Neutrophil (primary cell): Measurements from ENCODE around the gene CCDC192.

ENCODE experiments used
- H3K27ac ChIP-seq: fragments of 200-600 bp; sonication (generic); 2 replicates; pipeline ENCODE4 v1.5.1; 2016; ENCODE audit warnings: mild to moderate bottlenecking, moderate library complexity
- H3K27me3 ChIP-seq: fragments of 200-600 bp; sonication (generic); 2 replicates; pipeline ENCODE4 v1.6.0; 2016; ENCODE audit warnings: mild to moderate bottlenecking
- H3K36me3 ChIP-seq: fragments of 200-600 bp; sonication (generic); 2 replicates; pipeline ENCODE4 v1.5.1; 2017
- H3K4me1 ChIP-seq, 2 experiments: fragments of 200-600 bp in 1 of 2; sonication (generic) in 1 of 2; 1 replicate in 1 of 2; 2 replicates in 1 of 2; pipeline versions ENCODE4 v1.5.1 to v1.6.1; 2013 to 2016; ENCODE audit warnings: low read depth in 1 of 2, low read length in 1 of 2, mild to moderate bottlenecking in 1 of 2, moderate library complexity in 1 of 2; ENCODE audit not compliant: control insufficient read depth in 1 of 2, insufficient read depth in 1 of 2
- H3K4me3 ChIP-seq, 2 experiments: fragments of 200-600 bp in 1 of 2; sonication (generic) in 1 of 2; 1 replicate in 1 of 2; 2 replicates in 1 of 2; pipeline ENCODE4 v1.5.1; 2013 to 2016; ENCODE audit warnings: low read depth in 1 of 2, low read length in 1 of 2, mild to moderate bottlenecking in 1 of 2, moderate library complexity in 1 of 2
- H3K9me3 ChIP-seq: fragments of 200-600 bp; sonication (generic); 2 replicates; pipeline ENCODE4 v1.5.1; 2016
- CTCF ChIP-seq: fragments of 200-600 bp; sonication (generic); IDR thresholded peaks from 2 replicates; pipeline ENCODE4 v1.5.1; 2016; ENCODE audit warnings: antibody characterized with exemption

Gene CCDC192

GRCh38 chr5:127806776-127807175 is 103.6 kb downstream of the CCDC192 start:
- Histone ChIP-seq H3K4me3 (no peak overlapping the region), H3K9me3 (no peaks in the 10 kb centered on the region), H3K27me3 (no peaks in the 10 kb centered on the region), H3K4me1 (peaks cover 8 to 9% of the 10 kb centered on the region in 2 experiments), H3K36me3 (no peaks in the 10 kb centered on the region), H3K27ac (no peak overlapping the region)
- no peak for TF ChIP-seq CTCF

- Histone ChIP-seq H3K27ac (no peak overlapping the region), H3K27me3 (no peaks in the 10 kb centered on the region), H3K9me3 (no peaks in the 10 kb centered on the region), H3K36me3 (no peaks in the 10 kb centered on the region), H3K4me1 (peaks cover 9 to 11% of the 10 kb centered on the region in 2 experiments), H3K4me3 (no peak overlapping the region)
- TF ChIP-seq CTCF, result no peak
Measured at GRCh38 chr5:127809533-127809932, 106.3 kb downstream of the CCDC192 start.

- Histone ChIP-seq H3K27me3 (no peaks in the 10 kb centered on the region), H3K27ac (no peak overlapping the region), H3K4me3 (no peak overlapping the region), H3K9me3 (no peaks in the 10 kb centered on the region), H3K36me3 (no peaks in the 10 kb centered on the region), H3K4me1 (peaks cover 9 to 11% of the 10 kb centered on the region in 2 experiments)
- no peak for TF ChIP-seq CTCF
Measured at GRCh38 chr5:127810017-127810416, 106.8 kb downstream of the CCDC192 start.

DNA sequence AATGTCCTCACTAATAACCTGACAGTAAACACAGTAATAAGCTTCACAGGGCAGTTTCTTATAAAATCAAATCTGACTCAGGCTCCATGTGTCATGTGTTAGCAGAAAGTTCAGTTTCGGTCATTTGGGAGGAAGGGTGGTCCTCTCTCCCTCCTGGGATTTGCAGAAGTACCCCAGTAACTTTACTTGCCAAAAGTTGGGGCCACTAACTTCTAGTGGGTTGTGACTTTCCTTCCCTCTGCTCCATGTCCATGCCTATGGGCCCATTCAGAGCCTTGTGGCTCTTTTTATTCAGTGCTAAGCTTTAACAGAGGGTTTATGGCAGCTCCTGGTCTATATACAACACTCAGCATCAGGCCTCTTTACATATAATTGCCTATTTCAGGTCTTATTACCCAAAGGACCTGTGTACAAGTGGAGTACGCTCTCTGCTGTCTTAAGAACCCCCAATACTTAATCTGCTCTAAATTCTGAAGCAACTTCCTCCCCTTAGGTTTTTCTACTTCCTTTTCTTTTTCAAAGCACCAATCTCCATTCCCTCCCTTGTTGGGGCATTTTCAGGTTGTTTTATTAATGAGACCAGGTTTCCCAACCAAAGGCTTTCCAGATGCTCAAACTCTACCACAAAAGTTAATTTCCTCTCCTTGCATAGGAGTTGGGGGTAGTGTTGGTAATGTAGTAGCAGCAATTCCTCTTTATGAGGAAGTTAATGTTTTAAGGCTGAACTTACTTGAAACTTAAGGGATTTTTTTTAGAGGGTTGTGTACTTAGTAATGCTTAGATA is 107.7 kb downstream of the CCDC192 start:
- Histone ChIP-seq H3K36me3 (no peaks in the 10 kb centered on the region), H3K27ac (no peak overlapping the region), H3K4me1 (peaks cover 9 to 11% of the 10 kb centered on the region in 2 experiments), H3K27me3 (no peaks in the 10 kb centered on the region), H3K4me3 (no peak overlapping the region), H3K9me3 (no peaks in the 10 kb centered on the region)
- no peak for TF ChIP-seq CTCF

DNA sequence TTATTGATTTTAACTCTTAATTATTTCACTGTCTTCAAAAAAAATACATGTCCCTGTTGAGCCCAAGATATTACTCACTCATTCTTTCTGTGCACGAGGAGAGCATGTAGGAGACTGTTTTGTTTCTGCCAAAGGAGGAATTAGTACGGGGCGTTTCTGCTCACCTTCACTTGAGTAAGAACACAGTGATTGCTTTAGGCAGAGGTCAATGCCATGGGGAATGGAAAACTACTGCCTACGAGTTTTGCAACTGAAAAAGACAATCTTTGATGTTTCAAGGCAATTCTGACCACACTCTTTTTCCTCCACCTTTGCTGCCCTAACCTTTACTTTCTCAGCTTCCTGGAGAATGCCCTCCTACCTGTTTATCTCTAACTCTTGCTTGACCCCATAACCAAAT is 109.4 kb downstream of the CCDC192 start:
- Histone ChIP-seq H3K27me3 (no peaks in the 10 kb centered on the region), H3K9me3 (no peaks in the 10 kb centered on the region), H3K4me1 (peaks cover 9 to 11% of the 10 kb centered on the region in 2 experiments), H3K36me3 (no peaks in the 10 kb centered on the region), H3K27ac (no peak overlapping the region), H3K4me3 (no peak overlapping the region)
- no peak for TF ChIP-seq CTCF
